ENCODE measurements around the gene PKN1. TPM values are rescaled to one million over a fixed set of nuclear protein-coding genes. Genes with fewer than 3 reads are reported as not detected.
"Not testable (repeated sequence)": the region's sequence is repeated elsewhere in the genome, so short reads cannot be mapped to it uniquely, and the experiment has no call there.

The PKN1 gene
- polyA plus RNA-seq: 52.6 TPM

DNA sequence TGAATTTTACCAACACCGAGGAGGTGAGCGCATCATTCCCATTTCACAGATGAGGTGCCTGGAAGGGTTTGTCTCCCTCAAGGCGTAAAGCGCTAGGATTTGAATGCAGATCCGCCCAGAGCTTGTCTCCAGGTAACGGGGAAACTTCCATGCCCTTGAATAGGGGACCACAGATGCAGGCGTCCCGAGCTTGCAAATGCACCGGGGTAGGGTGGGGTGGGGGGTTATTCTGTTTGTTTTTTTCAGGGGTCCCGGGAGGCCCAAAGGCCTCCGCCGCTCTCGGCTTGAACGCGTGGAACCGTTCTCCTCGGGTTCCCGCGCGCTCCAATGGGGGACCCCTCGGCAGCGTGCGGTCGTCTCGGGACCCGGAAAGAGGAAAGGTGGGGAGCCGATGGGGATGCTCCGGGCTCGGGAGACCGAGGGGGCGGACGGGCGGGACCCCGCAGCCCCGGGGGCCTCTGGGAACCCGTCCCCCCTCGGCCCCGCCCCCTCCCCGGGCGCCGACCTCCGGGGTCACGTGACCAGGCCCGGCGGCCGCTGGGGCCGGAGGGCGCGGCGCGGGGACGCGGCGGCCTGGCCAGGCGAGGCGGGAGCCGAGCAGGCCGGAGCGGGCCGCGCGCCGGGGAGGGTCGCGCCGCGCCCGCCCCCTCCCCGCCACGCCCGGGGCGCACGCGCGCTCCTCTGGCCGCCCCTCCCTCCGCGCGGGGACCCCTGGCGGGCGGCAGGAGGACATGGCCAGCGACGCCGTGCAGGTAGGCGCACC, at the start of gene PKN1:
PKN1 (plus strand) TSS at position 516 of the 763 bp plus-strand sequence; CDS start at position 732, 216 bp downstream.
- Mint-ChIP-seq H3K27me3 (no peaks in the 10 kb centered on the region), H3K4me1 (peaks cover 12 to 26% (median 14%) of the 10 kb centered on the region in 3 donors), H3K36me3 (no peaks in the 10 kb centered on the region), H3K9me3 (no peaks in the 10 kb centered on the region), H3K4me3 (peak within 1 kb of the TSS; percentile 88 to 97 (median 94)), H3K27ac (peak within 1 kb of the TSS; percentile 91 to 98 (median 94))

DNA sequence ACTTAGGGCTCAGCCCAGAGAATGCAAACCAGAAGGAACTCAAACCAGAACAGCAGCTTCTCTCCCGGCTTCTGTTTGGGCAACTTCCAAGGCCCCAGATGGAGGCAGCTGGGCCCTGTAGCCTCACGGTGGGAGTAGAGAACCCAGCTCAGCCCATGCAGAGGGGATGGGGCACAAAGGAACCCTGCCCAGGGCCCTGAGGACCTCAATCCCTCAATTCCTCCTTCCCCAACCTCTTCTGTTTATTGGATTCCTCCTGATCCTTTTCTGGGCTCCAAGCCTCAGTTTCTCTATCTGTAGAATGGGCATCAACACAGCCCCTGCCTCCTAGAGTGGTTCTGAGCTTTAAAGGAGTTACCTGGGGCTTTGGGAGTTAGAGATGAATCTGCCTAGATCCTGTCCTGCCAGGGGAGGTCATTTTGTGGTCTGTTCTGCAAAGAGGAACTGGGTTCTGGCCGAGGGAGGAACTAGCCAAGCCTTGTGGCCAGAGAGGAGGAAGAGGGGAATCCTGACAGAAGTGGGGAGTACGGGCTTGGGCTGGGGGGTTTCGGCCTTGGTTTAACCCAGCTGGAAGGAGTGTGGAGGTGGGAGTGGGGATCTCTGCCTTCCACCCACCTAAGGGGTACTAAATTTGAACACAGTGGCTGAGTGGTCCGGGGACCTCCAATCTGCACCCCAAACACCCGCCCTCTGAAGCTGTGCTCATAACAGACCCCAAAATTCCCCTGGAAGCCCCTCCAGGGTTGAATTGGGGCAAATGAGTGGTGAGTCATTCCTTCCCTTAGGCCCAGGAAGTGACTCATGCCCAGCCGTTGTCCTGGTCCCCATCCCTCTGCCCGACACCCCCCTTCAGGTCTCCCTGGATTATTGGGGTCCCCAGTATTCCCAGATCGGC, 49.2 kb upstream of the PKN1 start:
- H3K4me1 Mint-ChIP-seq: peaks cover 30 to 36% (median 31%) of the 10 kb centered on the region in 3 donors
- peaks cover 2% of the 10 kb centered on the region for H3K27me3 Mint-ChIP-seq
- H3K4me3 Mint-ChIP-seq: peak overlapping the region; percentile 90 to 99 (median 96)
- H3K36me3 Mint-ChIP-seq: no peaks in the 10 kb centered on the region
- peak overlapping the region; percentile 96 to 99 (median 96) for H3K27ac Mint-ChIP-seq
- peaks cover 0 to 5% (median 0%) of the 10 kb centered on the region in 3 donors for H3K9me3 Mint-ChIP-seq

DNA sequence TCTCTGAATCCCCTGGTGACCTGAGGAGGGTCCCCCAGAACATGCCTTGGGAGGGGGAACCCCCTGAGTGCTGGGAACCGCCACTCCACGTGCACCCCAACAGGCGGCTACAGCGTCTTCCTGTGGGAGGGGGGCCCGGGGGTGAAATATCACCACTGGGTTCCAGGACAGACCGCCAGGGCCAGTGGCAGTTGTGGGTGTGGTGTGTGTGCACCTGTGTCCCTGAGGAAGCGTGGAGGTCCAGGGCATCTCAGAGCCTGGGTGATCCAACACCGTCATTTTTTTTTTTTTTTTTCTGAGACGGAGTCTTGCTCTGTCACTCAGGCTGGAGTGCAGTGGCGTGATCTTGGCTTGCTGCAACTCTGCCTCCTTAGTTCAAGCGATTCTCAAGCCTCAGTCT, 47.6 kb upstream of the PKN1 start:
- peaks cover 19 to 27% (median 24%) of the 10 kb centered on the region in 3 donors for H3K4me1 Mint-ChIP-seq
- H3K27me3 Mint-ChIP-seq: peaks cover 2% of the 10 kb centered on the region
- peaks cover 0 to 5% (median 0%) of the 10 kb centered on the region in 3 donors for H3K9me3 Mint-ChIP-seq
- peak overlapping the region; percentile 94 to 96 (median 95) for H3K27ac Mint-ChIP-seq
- peak overlapping the region; percentile 86 to 99 (median 92) for H3K4me3 Mint-ChIP-seq
- no peaks in the 10 kb centered on the region for H3K36me3 Mint-ChIP-seq

DNA sequence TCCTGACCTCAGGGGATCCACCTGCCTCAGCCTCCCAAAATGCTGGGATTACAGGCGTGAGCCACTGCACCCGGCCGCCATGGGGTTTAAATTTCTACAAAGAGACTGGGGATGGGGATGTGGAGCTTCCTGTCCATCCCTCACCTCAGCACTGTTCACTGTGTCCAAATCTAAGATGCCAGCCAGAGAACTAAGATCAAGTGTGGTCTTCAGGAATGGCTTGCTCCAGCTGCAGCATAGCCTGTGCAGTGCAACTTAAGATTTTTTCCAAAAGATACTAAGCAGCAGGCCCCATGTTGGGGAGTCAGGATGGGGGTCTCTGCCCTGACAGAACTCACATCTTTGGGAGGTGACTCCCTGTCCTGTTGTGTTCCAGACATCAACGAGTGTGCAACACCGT, 42.6 kb upstream of the PKN1 start:
- Mint-ChIP-seq H3K27me3 (no peaks in the 10 kb centered on the region), H3K27ac (peak overlapping the region in 2 of 3 donors; percentile 25 to 62), H3K4me1 (no peaks in the 10 kb centered on the region), H3K9me3 (peaks cover 0 to 3% (median 0%) of the 10 kb centered on the region in 3 donors), H3K4me3 (peak overlapping the region in 1 of 4 donors; percentile 2), H3K36me3 (no peaks in the 10 kb centered on the region)

DNA sequence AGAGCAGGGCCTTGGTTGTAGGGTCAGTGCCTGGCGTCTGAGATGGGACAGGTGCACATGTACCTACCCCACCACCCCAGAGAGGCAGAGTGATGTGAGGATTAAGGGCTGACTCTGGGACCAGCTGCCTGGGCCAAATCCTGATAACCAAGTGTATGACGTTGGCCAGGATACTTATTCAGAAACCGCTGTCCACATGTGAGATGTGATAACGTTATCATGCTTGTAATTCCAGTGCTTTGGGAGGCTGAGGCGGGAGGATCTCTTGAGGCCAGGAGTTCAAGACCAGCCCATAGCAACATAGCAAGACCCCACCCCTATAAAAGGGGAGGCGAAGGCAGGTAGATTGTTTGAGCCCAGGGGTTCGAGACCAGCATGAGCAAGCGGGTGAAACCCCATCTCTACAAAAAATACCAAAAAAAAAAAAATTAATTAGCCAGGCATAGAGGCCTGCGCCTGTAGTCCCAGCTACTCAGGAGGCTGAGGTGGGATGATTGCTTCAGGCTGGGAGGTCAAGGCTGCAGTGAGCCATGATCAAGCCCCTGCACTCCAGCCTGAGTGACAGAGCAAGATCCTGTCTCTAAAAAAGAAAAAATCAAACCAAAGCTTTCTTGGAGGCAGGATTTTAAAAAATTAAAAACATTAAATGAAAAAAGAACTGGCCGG, 41.8 kb upstream of the PKN1 start:
- no peaks in the 10 kb centered on the region for H3K4me1 Mint-ChIP-seq
- peak overlapping the region in 1 of 4 donors; percentile 2 for H3K4me3 Mint-ChIP-seq
- H3K9me3 Mint-ChIP-seq: peaks cover 0 to 3% (median 0%) of the 10 kb centered on the region in 3 donors
- H3K27ac Mint-ChIP-seq: peak overlapping the region in 2 of 3 donors; percentile 25 to 62
- H3K27me3 Mint-ChIP-seq: no peaks in the 10 kb centered on the region
- no peaks in the 10 kb centered on the region for H3K36me3 Mint-ChIP-seq

DNA sequence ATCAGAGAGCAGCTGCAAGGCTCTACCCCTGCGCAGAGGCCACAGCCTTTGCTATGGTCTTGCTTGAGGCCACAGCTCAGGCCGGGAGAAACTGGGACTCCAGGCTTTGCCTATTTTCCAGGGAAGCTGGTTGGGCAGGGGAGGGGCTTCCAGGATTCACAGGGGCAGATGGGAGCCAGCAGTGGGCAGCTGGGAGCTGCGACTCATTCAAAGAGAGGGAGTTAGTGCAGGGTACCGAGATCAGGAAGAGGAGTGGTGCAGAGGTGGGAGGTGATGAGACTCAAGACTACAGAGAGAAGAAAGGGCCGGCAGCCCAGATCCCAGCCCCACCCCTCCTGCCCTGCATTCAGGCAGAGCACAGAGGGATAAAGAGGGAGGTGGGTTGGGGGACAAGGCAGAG, 39.8 kb upstream of the PKN1 start:
- Mint-ChIP-seq H3K4me3 (peak overlapping the region in 1 of 4 donors; percentile 68), H3K27ac (peak overlapping the region; percentile 76 to 94 (median 93)), H3K9me3 (peaks cover 0 to 3% (median 0%) of the 10 kb centered on the region in 3 donors), H3K36me3 (peaks cover 3% of the 10 kb centered on the region), H3K27me3 (no peaks in the 10 kb centered on the region), H3K4me1 (peaks cover 0 to 2% (median 1%) of the 10 kb centered on the region in 3 donors)

DNA sequence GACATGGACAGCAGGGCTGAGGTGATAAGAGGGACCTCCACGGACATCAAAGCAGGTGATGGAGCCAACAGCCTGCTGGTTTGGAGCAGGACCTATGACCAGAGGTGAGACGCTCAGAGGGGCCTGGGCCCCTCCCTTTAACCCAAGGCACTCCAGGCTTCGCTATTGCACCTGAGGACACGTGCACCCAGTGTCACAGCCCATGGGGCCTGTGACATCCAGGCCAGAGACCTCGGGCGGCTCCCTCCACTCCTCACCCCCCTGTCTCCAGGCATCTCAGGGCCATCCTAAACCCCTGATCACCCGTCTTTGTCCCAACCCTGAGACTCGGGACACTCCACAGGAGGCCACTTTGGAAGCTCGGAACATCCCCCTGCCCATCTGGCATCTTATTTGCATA, 38.9 kb upstream of the PKN1 start:
- H3K9me3 Mint-ChIP-seq: no peaks in the 10 kb centered on the region
- peaks cover 3% of the 10 kb centered on the region for H3K36me3 Mint-ChIP-seq
- H3K27me3 Mint-ChIP-seq: no peaks in the 10 kb centered on the region
- peak overlapping the region in 1 of 4 donors; percentile 68 for H3K4me3 Mint-ChIP-seq
- H3K27ac Mint-ChIP-seq: peak overlapping the region; percentile 78 to 94 (median 93)
- peaks cover 0 to 2% (median 1%) of the 10 kb centered on the region in 3 donors for H3K4me1 Mint-ChIP-seq

DNA sequence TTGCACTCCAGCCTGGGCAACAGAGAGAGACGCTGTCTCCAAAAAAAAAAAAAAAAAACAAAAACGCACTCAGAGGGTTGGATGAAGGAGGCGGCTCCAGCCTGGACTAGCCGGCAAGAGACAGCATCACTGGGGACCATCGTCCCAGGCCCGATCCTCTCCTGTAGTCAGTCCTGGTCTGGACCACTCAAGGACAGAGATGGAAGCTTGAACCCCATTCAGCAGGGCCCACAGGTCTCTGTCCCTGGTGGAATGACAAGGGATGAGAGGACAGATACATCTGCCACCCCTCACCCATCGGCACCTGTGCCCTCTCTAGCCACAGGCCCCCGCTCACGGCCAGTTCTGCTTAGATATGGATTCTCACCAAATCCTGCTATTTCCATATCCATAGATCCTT, 37.8 kb upstream of the PKN1 start:
- Mint-ChIP-seq H3K27me3 (no peaks in the 10 kb centered on the region), H3K4me3 (peak overlapping the region in 2 of 4 donors; percentile 55 to 67), H3K9me3 (no peaks in the 10 kb centered on the region), H3K4me1 (peaks cover 0 to 2% (median 1%) of the 10 kb centered on the region in 3 donors), H3K36me3 (peaks cover 3% of the 10 kb centered on the region), H3K27ac (peak overlapping the region; percentile 65 to 93 (median 82))

DNA sequence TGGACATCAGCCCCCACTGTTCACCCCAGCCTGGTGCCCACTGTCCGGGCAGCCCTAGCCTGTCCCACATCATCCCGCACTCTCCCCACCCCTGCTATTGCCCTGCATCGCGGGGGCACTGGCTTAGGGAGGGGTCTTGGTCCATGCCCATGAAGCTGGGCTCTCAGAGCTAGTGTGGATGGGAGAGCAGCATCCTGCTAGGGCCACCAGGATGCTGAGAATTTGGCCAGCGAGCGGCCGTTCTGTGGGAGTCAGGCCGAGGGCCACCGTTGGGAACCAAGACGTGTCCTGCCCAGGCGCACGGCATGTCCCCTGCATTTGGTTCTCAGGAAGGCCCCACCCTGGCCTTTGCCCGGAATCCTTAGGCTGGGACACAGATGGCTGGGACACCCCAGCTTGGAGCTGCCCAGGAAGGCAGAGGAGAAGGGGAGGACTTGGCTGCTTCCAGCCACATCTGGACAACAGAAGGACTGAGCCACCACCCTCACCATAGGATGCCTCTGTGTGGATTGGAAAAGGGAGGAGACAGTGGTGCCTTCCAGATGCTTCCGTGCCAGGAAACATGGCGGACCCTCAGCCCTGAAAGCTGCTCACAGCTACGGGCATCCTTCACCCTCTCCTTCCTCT, 37.3 kb upstream of the PKN1 start:
- Mint-ChIP-seq H3K27me3 (no peaks in the 10 kb centered on the region), H3K36me3 (peaks cover 3% of the 10 kb centered on the region), H3K4me1 (peaks cover 2 to 3% (median 3%) of the 10 kb centered on the region in 3 donors), H3K4me3 (peak overlapping the region in 2 of 4 donors; percentile 35 to 67), H3K27ac (peak overlapping the region; percentile 19 to 93 (median 65)), H3K9me3 (no peaks in the 10 kb centered on the region)

DNA sequence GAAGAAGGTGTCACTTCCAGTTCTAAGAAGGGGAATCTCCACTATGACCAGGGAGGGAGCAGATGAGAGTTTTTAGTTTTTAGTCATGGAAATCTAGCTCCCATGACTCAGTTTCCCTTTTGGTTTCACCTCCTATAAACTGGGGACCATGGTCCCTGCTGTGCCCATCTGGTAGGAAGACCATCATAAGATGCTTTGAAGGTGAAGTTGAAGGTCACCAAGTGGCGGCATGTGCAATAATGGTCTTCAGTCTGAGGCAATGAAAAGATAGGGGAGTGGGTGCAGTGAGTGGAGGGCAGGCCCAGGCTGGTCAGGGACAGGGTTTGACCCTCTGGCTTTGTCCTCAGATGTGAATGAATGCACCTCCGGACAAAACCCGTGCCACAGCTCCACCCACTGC, 36.4 kb upstream of the PKN1 start:
- not testable (repeated sequence) for H3K36me3 Mint-ChIP-seq, H3K9me3 Mint-ChIP-seq, H3K27me3 Mint-ChIP-seq
- H3K27ac Mint-ChIP-seq: peak overlapping the region in 2 of 3 donors; percentile 81 to 93
- peaks cover 4 to 11% (median 10%) of the 10 kb centered on the region in 3 donors for H3K4me1 Mint-ChIP-seq
- H3K4me3 Mint-ChIP-seq: peak overlapping the region in 1 of 4 donors; percentile 35

DNA sequence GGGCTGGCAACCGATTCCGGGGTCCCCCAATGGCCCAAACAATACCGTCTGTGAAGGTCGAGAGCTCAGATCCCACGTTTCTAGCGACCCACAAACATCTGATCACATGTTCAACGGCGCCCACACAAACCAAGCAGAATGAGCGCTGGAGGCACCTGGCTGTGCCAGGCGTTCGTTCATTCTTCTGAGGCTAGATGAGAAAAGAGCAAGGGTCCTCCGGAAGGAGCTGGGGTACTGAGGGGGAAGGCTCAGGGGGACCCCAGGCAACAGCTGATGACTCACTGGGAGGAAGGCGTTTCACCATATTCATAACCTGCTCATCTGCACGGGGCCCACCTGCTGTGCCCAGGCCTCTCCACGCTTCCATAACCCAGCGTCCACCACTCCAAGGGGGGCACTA, 35.9 kb upstream of the PKN1 start:
- not testable (repeated sequence) for H3K9me3 Mint-ChIP-seq, H3K36me3 Mint-ChIP-seq, H3K27me3 Mint-ChIP-seq
- peak overlapping the region in 1 of 4 donors; percentile 35 for H3K4me3 Mint-ChIP-seq
- H3K27ac Mint-ChIP-seq: peak overlapping the region in 2 of 3 donors; percentile 81 to 93
- H3K4me1 Mint-ChIP-seq: peaks cover 4 to 11% (median 10%) of the 10 kb centered on the region in 3 donors

DNA sequence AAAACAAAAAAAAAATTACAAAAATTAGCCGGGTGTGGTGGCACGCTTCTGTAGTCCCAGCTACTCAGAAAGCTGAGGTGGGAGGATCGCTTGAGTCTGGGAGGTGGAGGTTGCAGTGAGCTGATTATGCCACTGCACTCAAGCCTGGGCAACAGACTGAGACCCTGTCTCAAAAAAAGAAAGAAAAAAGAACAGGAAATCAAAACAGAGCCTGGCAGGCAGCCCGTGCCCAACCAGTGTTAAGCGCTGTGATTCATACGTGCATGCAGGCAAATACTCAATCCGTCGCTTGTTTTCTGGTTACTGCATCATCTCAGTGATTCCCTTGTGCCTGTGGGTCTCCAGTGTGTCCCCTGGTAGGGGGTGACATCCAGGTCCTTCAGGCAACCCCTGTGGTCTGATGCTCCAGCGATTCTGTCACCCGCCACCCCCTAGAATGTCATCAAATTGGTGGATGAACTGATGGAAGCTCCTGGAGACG, 32.1 kb upstream of the PKN1 start:
- Mint-ChIP-seq H3K27ac (peak overlapping the region; percentile 84 to 95 (median 86)), H3K9me3 (no peaks in the 10 kb centered on the region), H3K36me3 (peaks cover 7% of the 10 kb centered on the region), H3K4me1 (peaks cover 10 to 12% (median 11%) of the 10 kb centered on the region in 3 donors), H3K4me3 (peak overlapping the region in 3 of 4 donors; percentile 47 to 84 (median 82)), H3K27me3 (no peaks in the 10 kb centered on the region)

DNA sequence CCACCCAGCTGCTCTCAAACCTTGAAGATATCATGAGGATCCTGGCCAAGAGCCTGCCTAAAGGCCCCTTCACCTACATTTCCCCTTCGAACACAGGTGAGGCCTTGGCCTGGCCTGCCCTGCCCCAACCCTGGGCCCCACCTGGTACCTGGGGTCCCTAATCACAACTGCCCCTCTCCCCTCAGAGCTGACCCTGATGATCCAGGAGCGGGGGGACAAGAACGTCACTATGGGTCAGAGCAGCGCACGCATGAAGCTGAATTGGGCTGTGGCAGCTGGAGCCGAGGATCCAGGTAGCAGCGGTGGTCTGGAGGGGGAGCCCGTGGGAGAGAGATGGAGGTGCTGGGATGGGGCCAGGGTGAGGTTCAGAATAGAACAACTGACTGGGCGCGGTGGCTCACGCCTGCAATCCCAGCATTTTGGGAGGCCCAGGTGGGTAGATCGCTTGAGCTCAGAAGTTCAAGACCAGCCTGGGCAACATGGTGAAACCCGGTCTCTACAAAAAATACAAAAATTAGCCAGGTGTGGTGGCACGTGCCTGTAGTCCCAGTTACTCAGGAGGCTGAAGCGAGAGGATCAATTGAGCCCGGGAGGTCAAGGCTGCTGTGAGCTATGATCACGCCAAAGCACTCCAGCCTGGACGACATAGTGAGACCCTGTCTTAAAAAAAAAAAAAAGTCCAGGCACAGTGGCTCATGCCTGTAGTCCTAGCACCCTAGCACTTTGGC, 31.5 kb upstream of the PKN1 start:
- Mint-ChIP-seq H3K9me3 (no peaks in the 10 kb centered on the region), H3K36me3 (peaks cover 7% of the 10 kb centered on the region), H3K4me1 (peaks cover 13 to 15% (median 13%) of the 10 kb centered on the region in 3 donors), H3K4me3 (peak overlapping the region in 3 of 4 donors; percentile 47 to 84 (median 54)), H3K27ac (peak overlapping the region; percentile 84 to 95 (median 86)), H3K27me3 (no peaks in the 10 kb centered on the region)

Data from IgD-negative memory B cell (primary cell).